NCI-H1930 (cell line): ENCODE data around the gene C19orf12.
"Not testable (repeated sequence)": the region's sequence is repeated elsewhere in the genome, so short reads cannot be mapped to it uniquely, and the experiment has no call there.

ENCODE experiments used
- DNase-seq, 2 experiments: peaks; one replicate each; lab custom pipeline; 2025; lab: John Stamatoyannopoulos, UW

Gene C19orf12

GRCh38 chr19:29675120-29675649, 39.9 kb downstream of the C19orf12 start:
- DNase-seq: no peak

DNA sequence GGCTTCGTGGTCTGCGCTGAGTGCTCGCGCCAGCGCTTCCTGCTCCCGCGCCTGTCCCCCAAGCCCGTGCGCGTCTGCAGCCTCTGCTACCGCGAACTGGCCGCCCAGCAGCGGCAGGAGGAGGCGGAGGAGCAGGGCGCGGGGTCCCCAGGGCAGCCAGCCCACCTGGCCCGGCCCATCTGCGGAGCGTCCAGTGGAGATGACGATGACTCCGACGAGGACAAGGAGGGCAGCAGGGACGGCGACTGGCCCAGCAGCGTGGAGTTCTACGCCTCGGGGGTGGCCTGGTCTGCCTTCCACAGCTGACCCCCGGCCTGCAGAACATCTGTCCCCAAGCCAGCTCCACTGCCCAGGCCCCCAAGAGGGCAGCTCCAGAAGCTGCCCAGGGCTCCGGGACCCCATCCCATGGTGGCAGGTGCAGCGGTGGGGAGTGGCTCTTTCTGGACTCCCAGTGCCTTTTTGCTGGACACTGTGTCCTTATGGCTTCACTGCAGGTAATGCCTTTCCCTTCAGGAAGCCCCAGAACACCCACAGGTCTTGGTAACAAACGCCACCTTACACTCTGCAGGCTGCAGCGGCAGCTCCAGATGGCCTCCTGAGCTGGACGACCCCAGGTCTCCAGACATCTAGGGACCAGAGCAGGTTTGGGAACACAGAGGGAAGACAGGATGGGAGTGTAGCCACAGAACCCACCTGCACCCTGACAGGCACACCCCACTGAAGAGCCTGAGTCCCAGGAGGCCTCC, 40.5 kb downstream of the C19orf12 start:
- no peak for DNase-seq

- no peak for DNase-seq
Observed at GRCh38 chr19:29673451-29674371, 41.4 kb downstream of the C19orf12 start.

DNA sequence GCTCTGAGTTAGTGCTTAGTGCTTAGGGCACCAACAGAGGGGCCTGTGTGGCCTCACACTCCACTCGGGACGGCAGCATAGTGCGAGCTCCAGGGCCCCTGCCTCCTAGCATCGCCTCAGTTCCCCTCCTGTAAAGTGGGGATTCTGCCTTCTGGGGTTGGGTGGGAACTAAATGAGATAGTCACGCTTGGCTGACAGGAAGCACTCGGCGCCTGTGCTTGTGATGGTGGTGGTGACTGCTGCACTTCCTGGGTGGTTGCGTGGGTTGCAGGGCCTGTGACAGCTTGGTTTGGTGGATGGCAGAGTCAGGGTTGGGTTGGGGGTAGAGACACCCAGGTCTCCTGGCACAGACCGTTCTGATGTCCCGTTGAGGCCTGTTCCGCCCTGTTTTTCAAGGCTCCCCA, 42.1 kb downstream of the C19orf12 start:
- DNase-seq: no peak

DNA sequence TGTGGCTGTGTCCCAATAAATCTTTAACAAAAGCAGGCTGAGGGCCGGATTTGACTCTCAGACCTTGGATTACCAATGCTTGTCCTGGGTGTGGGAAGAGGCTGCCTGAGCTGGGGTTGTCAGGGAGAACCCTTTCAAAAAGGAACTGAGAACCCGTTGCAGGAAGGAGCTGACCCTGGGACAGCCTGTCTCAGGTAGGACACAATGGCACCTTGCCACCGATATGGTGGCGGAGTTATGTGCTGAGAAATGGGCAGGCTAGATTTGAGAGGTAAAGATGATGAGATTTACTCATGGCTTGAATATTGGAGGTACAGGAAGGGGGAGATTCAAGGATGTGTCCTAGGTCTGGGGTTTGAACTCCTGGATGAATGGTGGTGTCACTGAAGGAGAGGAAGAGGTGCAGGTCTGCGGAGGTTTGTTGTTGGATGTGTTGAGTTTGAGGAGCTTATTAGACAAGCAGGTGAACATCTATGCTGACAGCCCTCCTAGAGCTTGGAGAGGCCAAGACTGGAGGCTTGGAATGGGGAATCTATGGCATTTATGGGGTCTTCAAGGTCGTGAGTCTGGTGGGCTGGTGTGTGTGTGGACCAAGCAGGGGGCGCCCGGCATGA, 42.6 kb downstream of the C19orf12 start:
- DNase-seq: no peak

DNA sequence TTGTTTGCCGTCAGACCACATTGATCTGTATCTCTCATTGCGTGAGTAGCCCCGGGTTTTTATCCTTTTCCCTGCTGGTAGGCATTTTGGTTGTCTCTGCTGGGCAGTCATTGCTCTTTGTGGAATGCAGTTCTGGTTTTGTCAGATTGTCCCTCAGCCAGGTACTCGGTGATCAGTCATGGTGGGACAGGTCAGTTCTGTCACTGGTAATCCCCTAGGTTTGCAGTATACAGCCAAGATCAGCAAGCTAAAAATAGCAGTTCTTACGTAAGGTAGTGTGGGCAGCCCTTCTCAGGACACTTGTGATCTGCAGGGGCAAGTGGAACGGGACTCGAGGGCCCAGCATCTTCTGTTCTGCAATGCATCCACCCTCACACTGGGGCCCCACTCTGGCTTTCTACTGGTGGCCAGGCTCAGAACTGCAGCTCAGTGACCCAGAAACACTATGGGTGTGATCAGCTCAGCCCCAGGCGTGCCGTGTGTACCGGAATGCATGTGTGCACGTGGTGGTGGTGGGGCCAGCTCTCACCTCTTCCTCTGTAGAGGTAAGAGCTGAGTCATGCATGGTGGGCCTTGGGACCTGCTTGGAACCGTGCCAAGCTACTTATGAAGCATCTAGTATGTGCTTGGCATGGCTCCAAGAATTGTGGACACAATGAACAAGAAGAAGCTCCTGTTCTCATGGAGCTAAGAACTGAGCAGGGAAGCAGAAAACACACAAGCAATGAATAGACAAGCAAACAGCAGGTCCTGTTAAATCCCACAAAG, 43.5 kb downstream of the C19orf12 start:
- no peak for DNase-seq

- DNase-seq: not testable (repeated sequence)
Observed at GRCh38 chr19:29671026-29671392, 44.1 kb downstream of the C19orf12 start.

GRCh38 chr19:29670255-29670654, 44.8 kb downstream of the C19orf12 start:
- no peak for DNase-seq

DNA sequence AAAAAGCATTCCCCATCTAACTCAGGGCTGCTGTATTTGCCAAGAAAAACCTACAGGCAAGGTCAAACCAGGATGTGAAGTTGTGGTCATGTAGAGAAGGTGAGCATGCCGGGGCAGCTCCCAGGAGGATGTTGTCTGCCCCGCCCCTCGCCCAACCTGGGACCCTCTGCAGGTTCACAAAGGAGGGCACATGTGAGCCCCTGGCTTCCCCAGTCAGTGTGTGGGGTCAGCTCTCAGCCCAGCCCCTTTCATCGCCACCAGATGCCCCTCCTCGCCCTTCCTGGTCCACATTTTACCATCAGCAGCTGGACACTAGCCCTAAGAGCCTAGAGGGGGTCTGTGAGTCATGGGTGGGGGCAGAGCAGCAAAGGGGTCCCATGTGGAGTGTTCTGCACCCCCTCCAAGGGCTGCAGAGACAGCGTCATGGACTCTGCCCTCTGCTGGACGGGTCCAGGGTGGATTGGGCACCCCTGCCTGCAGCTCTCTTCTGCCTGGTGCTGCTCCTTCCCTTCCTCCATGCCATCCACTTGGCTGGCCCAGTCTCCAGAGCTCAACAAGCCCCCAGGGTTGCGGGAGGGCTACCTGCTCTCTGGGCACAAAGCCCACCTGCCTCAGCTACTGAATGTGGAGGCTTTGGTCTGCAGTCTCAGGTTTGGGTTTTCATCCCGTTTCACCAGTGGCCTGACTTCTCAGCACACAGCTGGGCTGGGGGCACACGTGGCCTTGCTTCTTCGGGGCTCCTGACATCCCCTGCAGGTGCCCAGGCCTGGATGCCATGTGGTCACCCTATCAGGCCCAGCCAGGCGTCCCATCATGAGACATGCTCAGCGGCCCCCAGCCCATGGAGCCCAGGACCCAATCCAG, 46.1 kb downstream of the C19orf12 start:
- no peak for DNase-seq

DNA sequence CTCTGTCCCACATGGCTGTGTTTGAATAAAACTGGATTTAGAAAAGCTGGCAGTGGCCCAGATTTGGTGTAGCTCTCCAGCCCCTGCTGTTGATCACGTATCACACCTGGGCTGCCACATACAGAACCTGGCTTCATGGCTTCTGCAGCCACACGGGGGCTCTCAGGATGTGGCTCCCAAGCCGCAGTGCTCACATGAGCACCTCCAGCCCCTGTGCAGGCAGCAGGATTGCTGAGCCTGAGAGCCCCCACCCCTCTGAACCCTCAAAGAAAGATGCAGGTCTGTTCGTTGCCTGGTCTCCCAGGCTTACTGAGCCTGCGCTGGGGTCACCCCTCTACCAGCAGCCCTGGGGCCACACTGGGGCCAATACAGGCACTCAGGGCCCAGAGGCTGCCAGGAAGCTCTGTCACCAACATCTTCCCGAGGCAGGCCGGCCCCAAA, 47.1 kb downstream of the C19orf12 start:
- DNase-seq: no peak

- no peak for DNase-seq
Observed at GRCh38 chr19:29667387-29667783, 47.7 kb downstream of the C19orf12 start.

GRCh38 chr19:29666578-29667386, 48.3 kb downstream of the C19orf12 start:
- no peak for DNase-seq

DNA sequence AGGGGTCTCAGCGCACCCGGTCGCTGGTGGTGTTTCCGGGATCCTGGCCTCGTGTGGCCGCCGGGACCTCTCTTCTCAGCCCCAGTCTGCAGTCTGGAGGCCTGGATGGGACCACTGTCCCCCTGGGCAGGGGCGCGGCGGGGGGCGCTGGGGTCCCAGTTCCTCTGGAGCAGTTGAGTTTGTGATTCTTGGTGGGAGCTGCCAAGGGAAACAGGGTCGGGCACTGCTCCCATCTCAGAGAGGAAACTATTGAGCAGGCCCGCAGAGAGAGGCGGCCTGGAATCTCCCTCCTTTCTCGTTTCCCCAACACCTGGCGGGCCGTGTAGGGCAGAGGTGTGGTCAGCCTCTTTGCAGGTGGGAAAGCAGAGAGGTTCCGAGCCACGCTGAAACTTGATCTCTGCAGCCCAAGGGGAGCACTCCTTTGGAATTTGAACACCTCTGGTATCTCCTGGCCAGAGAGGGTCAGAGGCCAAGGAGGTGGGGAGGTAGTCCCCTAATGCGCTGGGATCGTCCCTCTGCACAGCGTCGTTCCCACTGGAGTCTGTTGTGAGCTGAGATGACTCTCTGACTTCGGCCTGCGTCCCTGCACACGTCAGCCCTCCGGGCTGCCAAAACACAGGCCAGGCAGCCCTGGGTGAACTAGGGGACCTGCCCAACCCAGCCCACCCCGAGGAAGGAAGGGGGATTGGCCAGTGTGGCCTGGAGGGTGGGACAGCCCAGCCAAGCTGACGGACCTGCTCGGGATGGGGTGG, 49.1 kb downstream of the C19orf12 start:
- no peak for DNase-seq

DNA sequence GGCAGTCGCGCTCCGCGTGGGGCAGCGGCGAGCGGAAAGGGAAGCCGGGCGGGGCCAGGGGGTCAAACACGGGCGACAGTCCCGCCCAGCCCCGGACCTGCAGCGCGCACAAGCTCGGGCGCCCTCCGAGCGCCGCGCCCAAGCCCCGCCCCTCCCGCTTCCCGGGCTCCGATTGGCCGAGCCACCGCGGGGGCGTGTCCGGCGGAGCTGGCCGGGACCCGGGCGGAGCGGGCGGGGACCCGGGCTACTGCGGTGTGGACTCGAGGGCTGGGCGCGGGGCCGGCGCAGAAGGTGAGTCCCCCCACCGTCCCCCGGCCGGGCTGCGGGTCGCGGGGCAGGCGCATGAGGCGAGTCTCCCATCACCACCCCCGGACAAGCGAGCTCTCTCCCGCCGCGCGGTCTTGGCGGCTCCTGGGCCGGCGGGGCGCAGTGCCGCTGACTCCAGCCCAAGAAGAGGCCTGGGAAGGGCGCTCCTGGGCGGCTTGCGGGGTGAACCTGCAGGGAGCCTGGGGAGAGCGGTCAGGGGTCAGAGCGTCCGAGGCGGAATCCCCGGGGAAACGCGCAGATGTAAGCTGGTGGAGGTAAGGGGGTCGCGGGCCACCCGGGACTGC, 49.7 kb downstream of the C19orf12 start, which contains the start of gene PLEKHF1:
TSS of gene PLEKHF1 (plus strand) at position 247 of the 611 bp plus-strand sequence. CDS start 8,379 bp downstream, outside the sequence.
- DNase-seq: peak; percentile 72 to 89

GRCh38 chr19:29664753-29665214, 50.3 kb downstream of the C19orf12 start:
- no peak for DNase-seq

GRCh38 chr19:29663861-29664752, 51.0 kb downstream of the C19orf12 start:
- no peak for DNase-seq
